Fibroblast of the aortic adventitia (primary cell): ENCODE measurements around the gene WIZ. TPM values are rescaled to one million over a fixed set of nuclear protein-coding genes. Genes with fewer than 3 reads are reported as not detected.

Source experiments
- DNase-seq: peaks from one replicate; pipeline ENCODE4 v3.0.0-alpha.2; 2010; ENCODE audit warnings: low read depth
- H3K4me3 ChIP-seq: 2 replicates; pipeline ENCODE4 v1.5.1; 2011; ENCODE audit warnings: low read depth, mild to moderate bottlenecking, control low read depth, low read length, moderate library complexity
- total RNA-seq: library from RNA; depleted of rRNA; stranded (reverse); fragments of >200 nt; gene quantifications from 2 replicates; pipeline ENCODE4 v1.2.3, GENCODE V29; 2012; ENCODE audit warnings: low replicate concordance
- TF ChIP-seq, protein P1 (sequence below): IDR thresholded peaks from 2 replicates; pipeline ENCODE4 v1.5.1; 2011; ENCODE audit warnings: mild to moderate bottlenecking, low read length, control low read depth, inconsistent platforms; ENCODE audit not compliant: insufficient read depth

WIZ gene
- total RNA-seq, 1 donor = 13.4 TPM

DNA sequence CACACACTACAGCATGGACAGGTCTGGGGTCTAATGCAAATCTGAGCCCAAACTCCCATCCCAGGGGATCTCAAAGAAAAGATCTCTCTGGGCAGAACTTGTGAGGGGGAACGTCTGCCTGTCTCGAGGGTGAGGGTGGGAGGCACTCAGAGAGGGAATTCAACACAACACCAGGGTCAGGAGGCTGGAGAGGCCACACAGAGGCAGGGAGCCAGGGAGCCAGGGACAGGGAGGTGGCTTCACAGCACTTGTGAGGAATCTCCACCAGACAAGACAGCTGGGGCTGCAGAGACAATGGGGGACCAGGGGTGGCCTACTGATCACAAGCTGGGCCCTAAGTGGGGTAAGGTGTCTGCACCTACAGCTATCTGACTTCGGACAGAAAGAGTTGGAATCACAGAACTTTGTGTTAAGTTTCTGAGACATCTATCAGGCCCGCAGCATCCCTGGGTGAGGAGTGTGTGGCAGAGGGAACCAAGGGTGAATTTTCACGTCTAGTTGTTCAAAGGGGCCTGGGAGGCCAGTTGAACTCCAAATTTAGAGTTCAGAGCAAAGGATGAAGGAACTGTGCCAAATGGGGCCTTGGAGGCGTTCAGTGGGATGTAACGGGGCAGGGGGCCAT is 18.2 kb downstream of the WIZ start:
- no peak for DNase-seq
- TF ChIP-seq, protein P1, sequence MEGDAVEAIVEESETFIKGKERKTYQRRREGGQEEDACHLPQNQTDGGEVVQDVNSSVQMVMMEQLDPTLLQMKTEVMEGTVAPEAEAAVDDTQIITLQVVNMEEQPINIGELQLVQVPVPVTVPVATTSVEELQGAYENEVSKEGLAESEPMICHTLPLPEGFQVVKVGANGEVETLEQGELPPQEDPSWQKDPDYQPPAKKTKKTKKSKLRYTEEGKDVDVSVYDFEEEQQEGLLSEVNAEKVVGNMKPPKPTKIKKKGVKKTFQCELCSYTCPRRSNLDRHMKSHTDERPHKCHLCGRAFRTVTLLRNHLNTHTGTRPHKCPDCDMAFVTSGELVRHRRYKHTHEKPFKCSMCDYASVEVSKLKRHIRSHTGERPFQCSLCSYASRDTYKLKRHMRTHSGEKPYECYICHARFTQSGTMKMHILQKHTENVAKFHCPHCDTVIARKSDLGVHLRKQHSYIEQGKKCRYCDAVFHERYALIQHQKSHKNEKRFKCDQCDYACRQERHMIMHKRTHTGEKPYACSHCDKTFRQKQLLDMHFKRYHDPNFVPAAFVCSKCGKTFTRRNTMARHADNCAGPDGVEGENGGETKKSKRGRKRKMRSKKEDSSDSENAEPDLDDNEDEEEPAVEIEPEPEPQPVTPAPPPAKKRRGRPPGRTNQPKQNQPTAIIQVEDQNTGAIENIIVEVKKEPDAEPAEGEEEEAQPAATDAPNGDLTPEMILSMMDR = no peak
- peak overlapping the region; percentile 83 for H3K4me3 ChIP-seq

DNA sequence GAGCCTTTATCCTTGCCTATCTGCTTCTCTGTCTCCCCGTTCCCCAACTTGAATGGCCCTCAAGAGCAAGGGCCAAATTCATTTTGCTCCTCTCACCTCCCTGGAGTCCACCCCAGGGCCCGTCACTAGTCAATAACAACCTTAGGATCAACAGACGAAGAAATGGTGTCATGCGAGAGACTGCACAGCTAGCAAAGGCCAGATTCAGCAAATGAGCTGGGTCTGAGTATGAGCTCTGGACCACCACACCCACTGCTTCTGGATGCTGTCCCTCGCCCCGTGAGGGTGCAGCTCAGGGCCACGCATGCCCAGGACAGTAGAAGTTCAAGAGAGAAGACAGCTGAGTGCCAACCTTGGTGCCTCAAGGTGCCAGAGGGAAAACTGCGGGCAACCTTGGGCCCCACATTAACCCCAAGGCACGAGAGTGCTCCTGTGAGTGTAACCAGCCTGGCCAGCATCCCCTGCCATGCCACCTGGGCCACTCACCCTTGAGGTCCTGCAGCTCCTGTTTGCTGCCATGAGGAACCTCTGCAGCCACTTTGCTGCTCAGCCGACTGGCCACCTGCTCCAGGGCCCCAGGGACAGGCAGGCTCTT is 19.1 kb downstream of the WIZ start:
- TF ChIP-seq, protein P1 = no peak
- no peak for DNase-seq
- H3K4me3 ChIP-seq = peak overlapping the region; percentile 83

DNA sequence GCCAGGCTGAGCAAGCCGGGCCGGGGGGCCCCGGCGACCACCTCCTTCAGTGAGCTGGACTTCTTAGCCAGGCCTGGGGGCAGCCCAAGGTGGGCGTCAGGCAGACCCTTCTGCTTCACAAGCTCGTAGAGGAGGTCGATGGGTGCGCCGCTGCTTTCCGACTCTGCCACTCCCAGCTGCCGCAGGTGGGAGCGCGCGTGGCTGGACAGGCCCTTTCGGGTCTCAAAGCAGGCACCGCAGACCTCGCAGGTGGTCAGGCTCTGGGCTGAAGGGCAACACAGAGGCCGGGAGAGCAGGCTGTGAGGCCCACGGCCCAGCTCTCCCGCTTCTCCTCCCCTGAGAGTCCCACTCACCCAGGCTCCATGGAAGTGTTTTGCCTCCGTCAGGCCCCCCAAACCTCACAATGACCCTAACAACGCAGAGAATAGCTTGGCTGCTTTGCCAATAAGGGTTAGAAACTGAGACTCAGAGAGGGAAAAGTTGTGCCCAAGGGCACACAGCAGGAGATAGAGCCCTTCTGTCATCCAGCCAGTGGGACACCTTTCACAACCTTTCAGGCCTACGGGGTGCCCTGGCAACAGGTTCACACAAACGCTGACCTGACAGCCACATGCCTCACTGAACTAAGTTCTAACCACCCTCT is 19.8 kb downstream of the WIZ start:
- DNase-seq = no peak
- TF ChIP-seq, protein P1 = no peak
- no peak overlapping the region for H3K4me3 ChIP-seq

DNA sequence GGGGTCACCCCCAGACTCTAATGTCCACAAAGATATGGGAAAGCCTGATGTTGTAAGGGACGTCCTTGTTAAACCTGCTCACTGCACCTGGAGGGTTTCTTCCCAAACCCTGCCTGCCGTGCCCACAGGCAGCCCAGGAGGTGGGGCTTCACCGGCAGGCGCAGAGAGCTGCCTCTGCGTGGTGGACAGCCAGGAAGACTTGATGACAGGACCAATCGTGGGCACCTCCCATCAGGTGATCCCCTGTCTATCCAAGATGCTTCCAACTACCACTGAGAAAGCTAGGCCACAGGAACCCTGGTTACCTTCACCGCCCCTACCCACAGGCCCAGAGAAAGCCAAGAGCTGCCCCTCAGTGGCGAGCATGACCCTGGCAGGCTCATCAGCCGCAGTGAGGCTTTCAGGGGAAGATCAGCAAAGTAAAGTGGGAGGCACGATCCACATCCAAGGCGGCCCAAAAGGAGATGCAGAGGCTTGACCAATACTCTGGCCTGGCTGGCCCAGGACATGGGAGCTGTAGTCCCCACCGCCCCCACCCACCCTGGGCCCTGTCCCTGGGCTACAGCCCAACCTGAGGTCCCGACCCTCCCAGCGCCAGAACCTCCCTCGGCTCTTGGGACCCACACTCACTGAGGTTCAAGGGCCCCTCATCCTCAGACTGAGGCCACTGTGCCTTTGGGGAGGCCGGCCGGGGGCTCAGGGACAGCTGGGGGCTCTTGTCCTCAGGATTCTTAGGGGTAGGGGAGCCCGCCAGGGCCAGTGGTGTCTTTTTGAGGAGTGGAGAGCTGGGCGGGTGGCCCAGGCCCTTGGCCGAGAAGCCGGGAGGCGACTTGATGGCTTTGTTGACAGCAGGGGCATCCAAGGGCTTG is 20.6 kb downstream of the WIZ start:
- no peak for DNase-seq
- no peak overlapping the region for H3K4me3 ChIP-seq
- TF ChIP-seq, protein P1 = no peak

DNA sequence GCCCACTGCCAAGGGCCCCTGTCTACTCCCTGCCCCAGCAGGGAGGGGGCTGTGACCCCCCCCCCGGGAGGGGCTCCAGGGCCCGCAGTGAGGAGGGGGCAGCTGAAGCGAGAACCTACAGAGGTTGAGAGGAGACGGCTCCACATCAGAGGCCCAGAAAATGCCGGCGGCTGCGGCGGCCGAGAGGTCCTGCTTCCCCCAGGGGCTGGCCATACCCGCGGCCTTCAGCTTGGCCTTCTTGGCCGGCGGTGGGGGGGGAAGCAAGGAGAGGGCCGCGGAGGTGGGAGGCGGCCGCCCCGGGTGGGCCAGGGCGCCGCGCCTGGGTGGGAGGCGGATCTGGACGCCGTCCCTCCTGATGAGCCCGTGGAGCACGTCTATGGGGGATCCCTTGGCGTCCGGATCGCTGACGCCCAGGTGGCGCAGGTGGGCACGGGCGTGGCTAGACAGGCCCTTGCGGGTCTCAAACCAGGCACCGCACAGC is 21.7 kb downstream of the WIZ start:
- no peak for DNase-seq
- no peak overlapping the region for H3K4me3 ChIP-seq
- TF ChIP-seq, protein P1 = no peak

DNA sequence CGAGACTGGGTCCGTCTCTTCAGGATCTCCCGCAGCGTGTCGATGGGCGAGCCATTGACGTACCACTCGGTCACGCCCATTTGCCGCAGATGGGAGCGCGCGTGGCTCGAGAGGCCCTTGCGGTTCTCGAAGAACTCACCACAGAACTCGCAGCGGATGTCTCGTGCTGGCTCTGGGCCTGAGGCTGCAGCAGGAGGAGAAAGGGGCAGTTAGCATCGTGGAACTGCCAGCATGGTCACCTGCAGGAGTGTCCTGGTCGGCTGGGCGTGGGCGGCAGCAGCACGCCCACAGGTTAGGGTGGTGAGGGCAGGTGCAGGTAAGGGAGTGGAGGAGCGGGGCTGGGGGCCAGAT is 22.4 kb downstream of the WIZ start:
- no peak overlapping the region for H3K4me3 ChIP-seq
- DNase-seq = no peak
- TF ChIP-seq, protein P1 = no peak
